Activated T-cell treated with anti-CD3 and anti-CD28 coated beads, Interleukin-2, amount 50 U/mL, for 24 hours (primary cell): Measurements from ENCODE around the gene POU3F3.

Source experiments
- DNase-seq: peaks from one replicate; pipeline ENCODE4 v3.0.0-alpha.2; 2020
- H3K27ac Mint-ChIP-seq: 2 replicates; pipeline ENCODE4 v1.8.0; 2020; ENCODE audit warnings: mild to moderate bottlenecking, mixed read lengths
- H3K27me3 Mint-ChIP-seq: 2 replicates; pipeline ENCODE4 v1.8.0; 2020; ENCODE audit warnings: mixed read lengths
- H3K36me3 Mint-ChIP-seq: 2 replicates; pipeline ENCODE4 v1.8.0; 2020; ENCODE audit warnings: low read depth, mixed read lengths
- H3K4me1 Mint-ChIP-seq: 2 replicates; pipeline ENCODE4 v1.8.0; 2020; ENCODE audit warnings: low read depth, mixed read lengths
- H3K4me3 Mint-ChIP-seq: 2 replicates; pipeline ENCODE4 v1.8.0; 2020; ENCODE audit warnings: mild to moderate bottlenecking, moderate library complexity, mixed read lengths
- H3K9me3 Mint-ChIP-seq: 2 replicates; pipeline ENCODE4 v1.8.0; 2020; ENCODE audit warnings: mixed read lengths

The POU3F3 gene

DNA sequence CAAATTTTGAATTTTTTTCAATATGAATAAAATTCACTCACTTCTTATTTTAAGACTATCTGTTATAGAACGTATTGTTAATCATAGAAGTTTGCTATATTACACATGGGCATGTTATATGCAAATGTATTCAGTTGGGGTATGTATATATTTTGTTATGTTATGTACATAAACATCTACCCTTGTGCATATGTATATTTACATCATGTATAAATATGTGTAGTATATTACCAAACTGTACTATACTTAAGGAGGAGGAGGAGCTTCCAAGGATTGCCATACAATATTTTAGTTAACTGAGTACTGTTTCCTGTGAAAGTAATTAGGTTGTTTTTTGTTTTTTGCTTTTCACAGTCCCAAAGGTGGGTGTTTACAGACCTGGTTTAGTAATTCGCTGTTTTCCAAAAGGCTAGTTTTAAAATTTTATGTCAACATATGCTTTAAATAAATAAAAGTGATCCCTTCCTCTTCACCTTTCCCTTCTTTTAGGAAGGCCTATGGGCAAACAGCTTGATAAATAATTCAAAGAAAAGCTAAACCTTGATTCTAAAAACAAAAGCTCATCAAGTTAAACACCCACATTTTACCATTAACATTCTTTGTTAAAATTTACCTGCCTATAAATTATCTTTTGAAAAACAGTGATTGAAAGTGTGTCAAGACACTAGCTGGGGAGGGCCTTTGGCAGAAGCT lies 12.9 kb upstream of the POU3F3 start:
- Mint-ChIP-seq H3K9me3 (no peaks in the 10 kb centered on the region), H3K36me3 (no peaks in the 10 kb centered on the region), H3K27ac (no peak overlapping the region), H3K4me3 (no peak overlapping the region), H3K27me3 (peaks cover 55% of the 10 kb centered on the region), H3K4me1 (peaks cover 13% of the 10 kb centered on the region)
- DNase-seq = no peak

DNA sequence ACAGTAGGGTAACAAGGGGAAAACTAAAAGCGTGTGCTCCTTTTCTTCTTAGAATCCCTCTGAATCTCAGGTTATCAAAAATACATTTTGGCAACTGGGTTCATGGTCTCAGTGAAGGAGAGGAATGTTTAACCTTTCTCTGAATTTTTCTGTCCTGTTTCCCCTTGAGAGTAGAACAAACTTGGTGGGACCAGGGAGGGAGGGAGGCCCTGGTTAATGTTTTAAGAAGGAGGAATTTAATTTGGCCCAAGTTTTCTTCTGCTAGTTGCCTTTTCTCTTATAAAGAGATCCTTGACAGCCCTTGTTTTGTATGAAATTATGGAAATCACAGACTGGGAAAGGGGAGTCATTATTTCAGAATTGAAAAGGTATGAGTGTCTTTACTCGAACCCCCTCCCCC lies 12.2 kb upstream of the POU3F3 start:
- DNase-seq = no peak
- Mint-ChIP-seq H3K36me3 (no peaks in the 10 kb centered on the region), H3K4me1 (peaks cover 13% of the 10 kb centered on the region), H3K4me3 (no peak overlapping the region), H3K27ac (no peak overlapping the region), H3K9me3 (no peaks in the 10 kb centered on the region), H3K27me3 (peaks cover 62% of the 10 kb centered on the region)

DNA sequence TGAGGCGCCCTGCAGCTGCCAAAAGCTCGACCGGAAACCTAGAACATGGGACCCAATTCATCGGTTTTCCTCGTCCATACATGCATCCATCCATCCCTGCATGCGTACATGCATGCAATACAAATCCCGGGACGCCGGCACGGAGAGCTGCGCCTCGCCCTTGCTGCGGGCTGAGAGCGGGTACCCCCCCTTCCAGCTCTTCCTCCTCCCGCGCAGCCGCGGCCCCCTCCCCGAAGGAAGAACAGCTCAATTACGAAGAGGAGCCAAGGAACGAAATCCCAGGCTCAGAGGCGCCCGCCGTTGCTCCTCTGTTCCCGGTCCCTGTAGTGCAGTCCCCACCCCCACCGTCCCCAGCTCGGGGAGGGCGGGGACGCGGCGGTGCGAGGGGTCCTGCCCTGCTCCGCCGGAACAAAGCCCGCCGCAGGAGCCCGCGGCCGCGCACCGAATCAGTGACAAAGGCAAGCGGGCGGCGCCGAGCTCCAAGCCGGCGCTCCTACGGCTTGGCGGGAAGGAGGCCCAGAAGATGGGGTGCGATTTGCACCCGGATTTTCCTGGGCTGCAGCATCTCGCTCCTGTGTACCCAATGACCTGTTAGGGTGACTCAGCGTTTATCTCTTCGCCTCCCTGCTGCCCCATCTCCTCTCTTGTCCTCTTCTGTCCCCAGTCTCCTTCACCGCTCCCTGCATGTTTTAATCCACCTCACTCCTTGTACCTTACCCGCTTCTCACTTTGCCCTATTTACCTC lies 8.9 kb upstream of the POU3F3 start:
- Mint-ChIP-seq H3K36me3 (no peaks in the 10 kb centered on the region), H3K27ac (no peak overlapping the region), H3K4me1 (peaks cover 13% of the 10 kb centered on the region), H3K9me3 (no peaks in the 10 kb centered on the region), H3K27me3 (peaks cover 83% of the 10 kb centered on the region), H3K4me3 (no peak overlapping the region)
- no peak for DNase-seq

DNA sequence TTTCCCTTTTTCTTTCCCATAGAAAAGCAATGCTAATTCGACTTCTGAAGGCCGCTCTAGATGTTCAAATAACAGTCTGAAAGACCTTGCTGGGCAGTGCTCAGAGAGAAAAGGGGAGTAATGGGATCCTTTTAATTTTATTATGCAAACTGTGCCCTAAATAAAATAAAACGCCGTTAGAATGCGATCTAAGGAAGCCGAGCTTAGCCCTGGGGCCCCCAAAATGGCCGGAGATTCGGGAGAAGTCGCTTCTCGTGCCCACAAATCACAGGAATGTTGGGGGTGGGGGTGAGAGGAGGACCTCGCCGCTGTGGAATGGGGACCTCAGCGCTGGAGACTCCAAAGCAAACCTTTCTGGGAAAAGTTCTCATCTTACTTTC lies 8.4 kb upstream of the POU3F3 start:
- Mint-ChIP-seq H3K27ac (no peak overlapping the region), H3K4me3 (no peak overlapping the region), H3K4me1 (peaks cover 13% of the 10 kb centered on the region), H3K9me3 (no peaks in the 10 kb centered on the region), H3K36me3 (no peaks in the 10 kb centered on the region), H3K27me3 (peaks cover 89% of the 10 kb centered on the region)
- DNase-seq = no peak

DNA sequence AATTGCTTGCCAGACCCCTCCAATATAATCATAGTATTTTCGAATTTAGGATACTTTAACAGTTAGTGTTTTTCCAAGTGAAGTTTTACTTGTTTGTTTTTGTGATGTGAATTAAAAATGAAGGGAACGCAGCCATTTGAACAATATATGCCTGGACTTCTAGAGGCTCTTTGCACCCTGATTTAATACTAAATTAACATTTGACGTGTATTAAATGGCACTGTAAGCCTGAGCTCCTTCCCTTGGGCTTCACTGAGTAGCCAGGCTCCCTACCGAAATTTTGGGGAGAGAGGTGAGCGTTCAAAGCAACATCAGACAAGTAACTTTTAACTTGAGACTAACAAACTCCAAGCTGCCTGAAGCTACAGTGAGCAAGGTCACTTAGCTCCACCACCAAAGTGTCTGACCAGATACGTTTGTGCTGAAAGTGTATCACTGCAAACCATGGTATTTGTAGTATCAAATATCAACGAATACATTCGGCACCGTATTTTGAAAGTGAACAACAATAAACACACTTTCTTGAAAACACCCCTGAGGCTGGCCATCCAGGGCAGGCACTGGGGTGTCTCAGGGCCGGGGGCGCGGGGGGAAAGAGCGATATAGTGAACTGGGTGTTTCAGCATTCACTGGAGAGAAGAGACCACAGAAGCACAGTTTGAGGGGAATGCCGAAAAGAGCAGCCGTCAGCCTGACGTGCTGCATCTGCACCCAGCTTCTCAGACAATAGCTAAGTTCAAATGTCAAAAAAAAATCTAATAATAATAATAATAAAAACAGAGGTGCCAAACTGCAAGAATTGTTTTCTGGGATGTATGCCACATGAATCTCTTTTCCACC lies 7.7 kb upstream of the POU3F3 start:
- DNase-seq = no peak
- Mint-ChIP-seq H3K4me3 (no peak overlapping the region), H3K27ac (no peak overlapping the region), H3K9me3 (no peaks in the 10 kb centered on the region), H3K36me3 (no peaks in the 10 kb centered on the region), H3K4me1 (peaks cover 15% of the 10 kb centered on the region), H3K27me3 (peaks cover 91% of the 10 kb centered on the region)

DNA sequence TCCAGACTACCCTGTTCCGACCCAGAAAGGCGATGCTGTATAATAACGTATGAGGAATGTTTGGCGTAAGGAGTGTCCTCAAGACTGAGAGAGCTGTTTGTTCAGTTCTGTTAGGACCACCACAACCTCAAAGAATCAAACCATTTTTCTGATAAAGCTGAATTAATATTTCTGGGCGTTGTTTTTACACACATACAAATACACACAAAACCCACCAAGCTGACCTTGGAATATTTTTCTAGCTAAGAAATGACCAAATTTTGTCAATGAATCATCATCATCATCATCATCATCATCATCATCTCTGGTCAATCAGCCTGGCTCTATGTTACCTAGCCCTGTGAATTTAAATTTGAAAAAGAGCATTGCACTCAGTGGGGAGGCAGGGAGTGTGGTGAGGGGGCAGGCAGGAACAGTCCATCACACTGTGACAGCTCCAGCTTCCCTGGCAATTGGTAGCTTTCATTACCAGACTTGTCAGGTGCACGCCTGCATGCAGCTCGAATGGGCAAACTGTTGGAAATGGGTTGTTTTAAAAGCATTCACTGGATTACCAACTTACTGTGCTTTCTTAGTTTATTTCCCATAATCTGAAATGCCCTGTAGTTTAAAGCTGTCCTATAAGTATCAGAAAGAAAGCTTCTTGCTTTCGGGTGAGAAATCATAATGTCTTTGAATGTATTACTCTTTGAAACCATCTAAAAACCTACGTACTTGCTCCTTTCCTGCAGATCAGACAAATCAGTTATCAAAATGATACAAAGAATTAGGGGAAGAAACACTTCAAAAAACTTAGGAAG lies 6.9 kb upstream of the POU3F3 start:
- Mint-ChIP-seq H3K36me3 (no peaks in the 10 kb centered on the region), H3K4me1 (peaks cover 20% of the 10 kb centered on the region), H3K4me3 (no peak overlapping the region), H3K9me3 (no peaks in the 10 kb centered on the region), H3K27ac (no peak overlapping the region), H3K27me3 (peaks cover 91% of the 10 kb centered on the region)
- DNase-seq = no peak

DNA sequence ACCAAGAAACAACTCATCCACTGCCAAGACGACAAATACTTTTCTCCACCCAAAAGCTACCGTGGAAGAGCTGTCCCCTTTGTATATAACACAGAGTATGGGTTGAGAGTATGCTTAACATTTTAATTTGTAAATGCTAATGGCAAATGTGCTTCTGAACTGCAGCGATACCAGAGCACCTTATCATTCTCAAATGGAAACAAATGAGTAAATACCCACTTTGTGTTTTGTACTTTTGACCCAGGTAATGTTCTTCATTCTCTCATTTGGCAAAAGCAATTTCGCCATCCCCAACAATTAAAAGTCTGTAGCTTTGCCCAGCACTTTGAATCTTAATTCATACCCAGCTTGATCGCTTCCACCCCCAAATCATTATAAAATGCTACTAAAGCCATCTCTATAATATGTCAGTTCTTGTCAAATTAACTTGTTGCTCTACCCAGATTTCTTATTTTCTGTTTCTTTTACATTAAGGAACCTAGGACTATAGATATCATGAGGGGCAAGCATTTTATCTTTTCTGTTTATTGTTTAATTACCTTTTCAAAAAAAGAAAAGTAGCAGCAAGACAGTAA lies 6.2 kb upstream of the POU3F3 start:
- Mint-ChIP-seq H3K9me3 (no peaks in the 10 kb centered on the region), H3K27me3 (peaks cover 92% of the 10 kb centered on the region), H3K4me1 (peaks cover 23% of the 10 kb centered on the region), H3K27ac (no peak overlapping the region), H3K36me3 (no peaks in the 10 kb centered on the region), H3K4me3 (no peak overlapping the region)
- no peak for DNase-seq

DNA sequence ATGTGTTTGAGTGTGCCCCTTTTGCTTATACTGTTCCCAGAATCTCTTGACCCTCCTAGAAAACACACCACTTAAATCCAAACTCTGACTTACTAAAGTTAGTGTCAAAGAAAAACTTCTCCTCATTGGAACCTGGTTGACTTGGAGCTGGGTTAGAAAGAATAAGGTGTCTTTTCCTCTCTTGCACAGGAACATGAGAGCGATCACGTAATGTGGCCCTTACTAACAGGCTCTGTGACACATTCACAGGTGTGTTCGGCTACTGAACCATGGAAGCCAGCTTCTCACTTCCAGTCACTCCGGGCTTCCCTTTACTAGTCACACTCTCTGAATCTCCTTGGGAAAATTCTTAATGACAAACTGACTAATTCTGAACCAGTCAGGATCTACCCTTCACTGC lies 5.4 kb upstream of the POU3F3 start:
- no peaks in the 10 kb centered on the region for H3K36me3 Mint-ChIP-seq
- H3K9me3 Mint-ChIP-seq = no peaks in the 10 kb centered on the region
- no peak for DNase-seq
- peaks cover 28% of the 10 kb centered on the region for H3K4me1 Mint-ChIP-seq
- no peak overlapping the region for H3K4me3 Mint-ChIP-seq
- H3K27me3 Mint-ChIP-seq = peaks cover 96% of the 10 kb centered on the region
- H3K27ac Mint-ChIP-seq = no peak overlapping the region

DNA sequence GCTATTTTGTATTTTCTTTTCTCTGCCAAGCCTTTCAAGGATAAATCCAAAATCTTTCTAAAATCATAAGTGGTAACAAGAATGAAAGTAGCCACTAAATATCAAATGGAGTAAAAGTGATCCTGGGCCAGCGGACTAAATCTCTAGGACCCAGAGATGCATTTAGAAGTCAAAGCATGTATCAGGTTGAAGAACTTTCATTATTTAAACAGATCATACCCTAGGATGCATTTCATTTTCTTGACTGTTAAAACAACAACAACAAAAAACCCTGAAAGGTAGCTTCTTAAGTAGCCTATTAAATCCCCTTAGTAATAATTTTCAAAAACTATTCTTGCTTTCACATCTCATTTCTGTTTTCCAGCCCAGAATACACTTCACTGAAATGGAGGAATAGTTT lies 4.8 kb upstream of the POU3F3 start:
- no peak for DNase-seq
- Mint-ChIP-seq H3K4me1 (peaks cover 29% of the 10 kb centered on the region), H3K36me3 (no peaks in the 10 kb centered on the region), H3K27ac (no peak overlapping the region), H3K27me3 (peaks cover 95% of the 10 kb centered on the region), H3K9me3 (no peaks in the 10 kb centered on the region), H3K4me3 (no peak overlapping the region)

DNA sequence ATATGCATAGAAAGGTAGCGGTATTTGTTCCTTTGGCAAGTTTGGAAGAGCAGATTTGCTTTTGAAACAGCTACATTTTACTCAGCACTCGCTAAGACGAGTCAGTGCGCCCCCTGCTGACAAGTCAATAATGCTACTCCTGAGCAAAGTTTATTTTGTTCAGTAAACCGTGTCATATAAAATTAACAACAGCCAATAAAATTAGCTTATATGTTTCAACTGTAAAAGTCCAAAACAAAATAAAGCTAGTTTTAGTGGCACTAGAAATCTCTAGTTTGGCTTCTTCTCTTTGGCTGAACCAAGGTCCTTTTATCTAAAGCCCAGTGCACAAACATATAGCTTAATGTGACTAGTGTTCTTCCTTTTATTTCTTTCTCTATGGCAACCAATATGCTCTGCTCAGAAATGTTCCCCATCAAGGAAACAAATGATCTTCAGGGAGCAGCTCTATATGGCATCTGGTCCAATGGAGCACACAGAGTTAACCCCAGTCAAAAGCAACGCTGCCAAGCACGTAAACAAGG lies 4.2 kb upstream of the POU3F3 start:
- peaks cover 32% of the 10 kb centered on the region for H3K4me1 Mint-ChIP-seq
- H3K4me3 Mint-ChIP-seq = no peak overlapping the region
- DNase-seq = no peak
- no peaks in the 10 kb centered on the region for H3K9me3 Mint-ChIP-seq
- H3K27me3 Mint-ChIP-seq = peaks cover 97% of the 10 kb centered on the region
- H3K36me3 Mint-ChIP-seq = no peaks in the 10 kb centered on the region
- H3K27ac Mint-ChIP-seq = no peak overlapping the region

DNA sequence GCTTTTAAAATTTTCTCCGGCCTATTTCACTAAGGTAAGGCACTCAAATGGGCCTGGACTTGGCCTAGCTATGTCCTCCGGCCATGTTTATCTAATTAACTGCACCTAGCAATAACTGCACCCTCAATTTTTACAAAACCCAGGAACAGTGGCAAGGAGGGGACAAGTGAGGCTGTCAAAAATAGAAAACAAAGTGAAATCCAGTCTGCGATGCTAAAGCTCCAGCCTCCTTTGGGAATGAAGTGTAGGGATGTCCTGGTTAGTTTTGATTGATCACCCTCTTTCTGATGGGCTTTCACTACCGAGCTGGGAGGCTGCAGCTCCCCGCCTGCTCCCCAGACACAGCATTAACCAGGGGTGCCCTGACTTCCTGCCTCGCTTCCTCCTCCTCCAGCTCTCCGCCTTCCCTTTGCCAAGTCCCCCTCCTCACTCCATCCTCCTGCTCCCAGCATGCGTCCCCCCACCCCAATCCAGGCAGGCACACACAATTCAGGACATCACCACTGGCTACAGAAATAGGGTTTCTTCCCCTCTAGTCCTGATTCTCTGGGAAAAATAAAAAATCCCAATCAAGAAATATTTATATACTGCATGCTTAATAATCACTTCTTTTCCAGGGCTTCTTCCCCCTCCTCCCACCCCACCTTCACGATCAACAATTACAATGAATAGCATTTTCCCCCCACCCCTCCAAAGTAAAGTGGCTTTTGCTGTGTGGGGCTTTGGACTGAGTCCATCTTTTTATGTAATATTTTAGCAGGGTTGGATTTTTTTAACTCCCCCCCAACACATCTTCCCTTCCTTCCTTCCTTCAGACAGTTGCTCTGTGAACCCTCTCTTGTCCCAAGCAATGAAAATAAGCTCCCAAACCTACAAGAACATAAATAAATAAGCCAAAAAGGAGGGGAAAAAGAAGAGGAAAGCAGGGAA lies 3.3 kb upstream of the POU3F3 start:
- Mint-ChIP-seq H3K27ac (no peak overlapping the region), H3K36me3 (no peaks in the 10 kb centered on the region), H3K27me3 (peaks cover 91% of the 10 kb centered on the region), H3K4me1 (peaks cover 28% of the 10 kb centered on the region), H3K4me3 (no peak overlapping the region), H3K9me3 (no peaks in the 10 kb centered on the region)
- no peak for DNase-seq

DNA sequence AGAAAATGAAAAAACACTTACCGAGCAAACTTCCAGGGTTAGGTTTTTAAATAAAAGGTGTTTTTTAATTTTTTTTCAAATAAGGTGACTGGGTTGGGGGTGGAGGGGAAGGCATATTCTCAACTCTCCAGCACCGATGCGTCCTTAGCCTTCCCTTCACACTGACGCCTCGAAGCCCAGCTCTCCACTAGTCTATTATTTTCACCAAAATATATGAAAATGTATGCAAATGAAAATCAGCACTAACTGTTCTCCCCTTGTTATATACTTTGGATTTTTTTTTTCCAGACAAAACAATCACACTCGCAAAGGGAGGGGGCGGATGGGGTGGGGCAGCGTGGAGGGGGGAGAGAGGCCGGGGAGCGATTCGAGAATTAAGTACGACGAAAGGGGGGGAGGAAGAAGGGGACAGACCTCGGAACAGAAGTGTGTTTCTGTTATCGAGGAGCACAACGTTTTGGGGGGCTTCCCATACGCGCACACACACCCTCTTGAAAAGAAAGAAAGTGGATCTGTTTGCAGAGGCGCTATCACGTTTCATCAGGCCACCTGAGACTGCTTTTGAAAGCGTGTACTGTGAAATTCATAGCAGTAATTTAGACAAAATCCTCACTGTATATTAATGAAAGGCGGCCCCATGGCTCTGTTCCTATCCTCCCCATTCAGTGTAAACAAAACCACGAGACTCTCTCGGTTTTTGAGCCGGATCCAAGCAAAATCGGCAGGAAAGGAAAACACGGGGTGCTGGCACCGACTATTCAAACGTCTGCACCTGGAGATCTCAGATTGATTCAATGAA lies 2.4 kb upstream of the POU3F3 start:
- Mint-ChIP-seq H3K4me3 (no peak overlapping the region), H3K36me3 (no peaks in the 10 kb centered on the region), H3K9me3 (no peaks in the 10 kb centered on the region), H3K27ac (no peak overlapping the region), H3K4me1 (peaks cover 31% of the 10 kb centered on the region), H3K27me3 (peaks cover 85% of the 10 kb centered on the region)
- DNase-seq = no peak
